Measurements from ENCODE around the gene DOK1.
A peak's percentile ranks its signal among the peaks of the same experiment; 100 is the strongest.

DOK1 gene

DNA sequence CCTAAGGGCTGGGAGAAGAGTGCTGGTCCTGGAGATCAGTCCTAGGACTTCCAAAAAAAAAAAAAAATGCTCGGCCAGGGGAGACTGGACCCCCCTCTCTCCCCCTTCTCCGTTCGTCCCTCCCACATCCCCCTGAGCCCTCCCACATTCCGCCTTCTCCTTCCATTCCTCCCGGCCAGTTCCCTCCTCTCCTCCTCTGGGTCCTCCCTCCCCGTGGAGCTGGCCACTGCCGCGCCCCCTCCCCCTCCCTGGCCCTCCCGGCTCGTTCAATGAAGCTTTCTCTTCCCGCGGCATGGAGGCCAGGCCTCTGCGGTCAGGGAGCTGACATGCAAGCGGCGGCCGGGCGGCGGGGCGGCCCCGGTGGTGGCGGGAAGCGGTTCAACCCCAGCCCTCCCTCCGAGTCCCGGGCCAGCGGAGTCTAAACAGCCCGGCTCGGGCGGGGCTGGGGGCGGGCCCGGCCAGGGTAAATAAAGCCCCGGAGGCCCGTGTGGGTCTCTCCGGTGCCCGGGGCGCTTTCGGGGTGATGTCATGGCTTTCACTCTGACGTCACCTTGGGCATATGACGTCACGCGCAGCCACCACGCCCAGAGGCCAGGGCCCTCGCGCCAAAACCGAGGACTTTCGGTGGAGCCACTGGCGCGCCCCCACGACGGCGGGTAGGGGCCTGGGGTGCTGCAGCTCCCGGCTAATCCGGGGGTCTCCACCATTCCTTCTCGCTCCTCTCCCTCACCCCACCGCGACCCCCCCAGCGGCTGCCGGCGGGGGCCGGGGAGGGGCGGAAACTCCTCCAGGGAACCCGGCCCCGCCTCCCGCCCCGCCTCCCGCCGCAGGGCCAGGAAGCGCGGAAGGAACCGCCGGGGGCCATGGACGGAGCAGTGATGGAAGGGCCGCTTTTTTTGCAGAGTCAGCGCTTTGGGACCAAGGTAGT is at the start of gene DOK1, which contains the start of gene LOXL3:
DOK1 (plus strand) TSS at position 829 of the 928 bp plus-strand sequence; CDS start at position 864, 35 bp downstream.
LOXL3 (minus strand) TSS at position 51 of the 928 bp plus-strand sequence. CDS start 1,308 bp downstream, outside the sequence.
- DNase-seq, result peak; percentile 74 to 83

DNA sequence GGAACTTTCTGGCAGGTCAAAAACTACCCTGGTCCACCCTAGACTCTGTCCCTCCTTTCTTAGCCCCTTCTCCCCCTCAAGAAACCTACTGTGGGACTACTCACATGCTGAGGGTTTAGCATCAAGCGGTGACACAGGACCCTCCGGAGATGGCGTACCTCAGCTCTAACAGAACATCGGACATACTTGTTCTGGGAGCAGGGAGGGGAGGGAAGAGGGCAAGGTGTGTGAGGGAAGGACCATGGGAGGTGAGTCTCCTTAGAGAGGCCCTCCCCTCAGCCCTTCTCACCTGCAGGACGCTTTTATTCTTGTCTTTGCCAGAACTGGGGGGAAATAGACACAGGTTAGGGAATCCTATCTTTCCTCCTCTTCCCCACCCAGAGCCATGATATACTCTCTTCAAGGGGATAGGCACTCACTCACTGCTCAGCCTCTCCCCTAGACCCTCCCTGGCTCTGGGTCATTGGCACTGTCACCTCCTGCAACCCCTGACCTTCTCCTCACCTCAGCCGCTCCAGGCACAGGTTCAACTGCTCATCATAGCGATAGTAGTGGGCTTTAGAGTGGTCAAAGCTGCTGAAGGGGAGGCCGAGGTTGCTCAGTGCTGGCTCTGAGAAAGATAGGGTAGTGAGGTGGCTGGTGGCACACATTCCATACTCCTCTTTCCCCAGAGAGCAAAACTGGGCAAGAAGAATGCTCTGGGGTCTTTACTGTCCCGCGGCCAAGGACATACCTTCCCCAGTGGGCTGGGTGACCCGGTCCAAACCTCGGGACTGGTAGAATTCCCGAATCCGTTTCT is 48.9 kb upstream of the DOK1 start:
- DNase-seq, result no peak

DNA sequence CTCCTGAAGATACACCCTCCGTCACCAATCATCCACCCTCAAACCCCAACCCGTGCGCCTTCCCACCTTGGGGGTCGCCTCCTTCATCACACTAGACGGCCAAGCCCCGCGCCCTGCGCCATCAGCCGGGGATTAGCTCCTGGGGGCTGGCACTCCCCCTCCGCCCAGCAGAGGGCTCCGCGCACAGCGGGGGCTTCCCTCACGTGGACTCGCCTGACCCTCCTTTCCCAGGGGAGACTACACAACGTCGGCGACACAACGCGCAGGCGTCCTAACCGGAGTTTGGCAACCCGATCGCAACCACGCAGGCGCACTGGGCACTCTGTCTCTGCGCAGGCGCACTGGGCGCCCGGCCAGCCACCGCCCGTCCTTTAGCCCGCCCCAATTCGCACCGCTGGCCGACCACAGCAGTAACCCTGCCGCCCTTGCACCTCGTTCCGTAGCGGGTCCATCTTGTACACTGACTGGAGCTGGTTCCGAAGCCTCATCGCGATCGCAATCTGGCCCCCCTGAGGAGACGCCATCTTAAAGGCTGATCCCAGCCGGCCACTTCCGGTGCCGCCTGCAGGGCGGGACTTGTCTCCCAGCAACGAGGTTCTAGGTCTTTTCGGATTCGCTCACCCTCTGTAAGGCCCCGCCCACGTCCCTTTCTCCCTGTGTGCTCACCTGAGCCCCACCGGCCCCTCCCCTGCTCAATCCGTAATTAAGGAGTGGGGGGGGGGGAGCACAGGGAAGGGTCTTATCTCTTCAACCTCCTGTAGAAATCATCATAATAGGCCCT is 47.2 kb upstream of the DOK1 start, which contains the start of gene PCGF1:
PCGF1 (minus strand) TSS at position 551 of the 781 bp plus-strand sequence; CDS start at position 524, 27 bp downstream.
- peak; percentile 96 to 99 for DNase-seq

DNA sequence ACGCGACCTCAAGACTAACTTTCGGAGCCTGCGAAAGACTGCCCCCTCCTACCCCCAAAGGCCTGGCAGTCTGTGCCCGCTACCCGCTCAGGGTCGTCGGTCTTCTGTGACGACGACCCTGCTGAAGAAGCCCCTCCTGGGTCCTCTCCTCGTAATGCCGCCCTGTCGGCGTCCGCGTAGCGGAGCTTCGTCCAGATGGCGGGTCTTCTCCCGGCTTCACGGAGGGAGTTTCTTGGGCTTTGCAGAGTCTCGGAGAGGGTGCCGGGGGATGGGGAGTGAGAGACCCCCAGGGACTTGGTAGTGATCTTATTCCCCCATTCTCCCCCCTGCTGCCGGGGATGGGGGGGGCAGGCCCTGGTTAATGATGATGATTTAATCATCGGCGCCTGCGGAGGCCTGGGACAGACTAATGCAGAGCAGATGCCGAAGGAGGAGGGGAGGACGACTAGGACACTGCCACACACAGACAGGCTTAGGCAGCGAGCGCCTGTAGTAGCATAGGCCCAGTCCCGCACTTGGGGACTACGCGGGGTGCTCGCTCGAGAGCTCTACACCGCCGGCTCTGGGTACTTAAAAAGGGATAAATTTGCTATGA is 46.5 kb upstream of the DOK1 start:
- DNase-seq, result no peak

DNA sequence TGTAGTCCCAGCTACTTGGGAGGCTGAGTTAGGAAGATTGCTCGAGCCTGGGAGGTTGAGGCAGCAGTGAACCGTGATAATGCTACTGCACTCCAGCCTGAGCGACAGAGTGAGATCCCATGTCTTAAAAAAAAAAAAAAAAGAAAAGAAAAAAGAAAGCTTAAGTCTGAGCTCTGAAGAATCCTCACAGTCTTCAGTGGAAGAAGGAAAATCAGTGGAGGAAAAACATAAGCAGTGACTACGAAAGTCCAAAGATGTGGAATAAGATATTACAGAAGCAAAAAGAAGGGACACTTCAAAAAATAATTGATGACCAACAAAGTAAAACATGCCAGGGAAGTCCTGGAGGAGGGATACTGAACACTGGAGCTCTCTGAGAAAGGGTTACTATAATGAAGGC is 44.2 kb upstream of the DOK1 start:
- no peak for DNase-seq

DNA sequence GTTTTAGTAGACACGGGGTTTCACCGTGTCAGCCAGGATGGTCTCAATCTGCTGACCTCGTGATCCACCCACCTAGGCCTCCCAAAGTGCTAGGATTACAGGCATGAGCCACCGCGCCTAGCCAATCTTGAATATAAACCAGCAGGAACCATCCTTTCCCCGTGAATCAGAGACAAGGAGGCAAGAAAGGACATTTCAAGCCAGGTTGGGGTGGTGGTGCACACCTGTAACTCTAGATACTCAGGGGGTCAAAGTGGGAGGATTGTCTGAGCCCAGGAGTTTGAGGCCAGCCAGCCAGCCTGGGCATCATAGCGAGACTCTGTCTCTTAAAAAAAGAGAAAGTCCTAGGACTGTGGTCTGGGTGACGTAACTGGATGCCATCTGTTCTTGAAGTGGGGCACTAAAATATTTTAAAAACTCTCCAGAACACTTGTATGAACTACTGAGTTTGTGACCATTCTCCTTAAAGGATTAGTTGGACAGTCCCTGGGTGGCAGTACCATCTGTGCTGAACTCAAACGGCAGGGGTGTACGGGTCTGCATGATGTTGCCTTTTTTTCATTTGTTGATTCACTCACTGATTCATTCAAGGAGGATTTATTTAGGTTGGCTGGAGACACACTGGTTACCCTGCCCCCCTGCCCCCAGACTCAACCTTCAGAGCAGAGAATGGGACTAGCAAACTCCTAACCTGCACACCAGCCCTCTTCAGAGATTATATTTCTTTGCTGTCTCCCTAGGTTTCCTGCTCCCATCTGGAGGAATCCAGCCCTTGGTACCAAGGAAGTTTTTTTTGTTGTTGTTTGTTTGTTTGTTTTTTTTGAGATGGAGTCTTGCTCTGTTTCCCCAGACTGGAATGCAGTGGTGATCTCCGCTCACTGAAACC is 43.2 kb upstream of the DOK1 start:
- DNase-seq, result no peak

DNA sequence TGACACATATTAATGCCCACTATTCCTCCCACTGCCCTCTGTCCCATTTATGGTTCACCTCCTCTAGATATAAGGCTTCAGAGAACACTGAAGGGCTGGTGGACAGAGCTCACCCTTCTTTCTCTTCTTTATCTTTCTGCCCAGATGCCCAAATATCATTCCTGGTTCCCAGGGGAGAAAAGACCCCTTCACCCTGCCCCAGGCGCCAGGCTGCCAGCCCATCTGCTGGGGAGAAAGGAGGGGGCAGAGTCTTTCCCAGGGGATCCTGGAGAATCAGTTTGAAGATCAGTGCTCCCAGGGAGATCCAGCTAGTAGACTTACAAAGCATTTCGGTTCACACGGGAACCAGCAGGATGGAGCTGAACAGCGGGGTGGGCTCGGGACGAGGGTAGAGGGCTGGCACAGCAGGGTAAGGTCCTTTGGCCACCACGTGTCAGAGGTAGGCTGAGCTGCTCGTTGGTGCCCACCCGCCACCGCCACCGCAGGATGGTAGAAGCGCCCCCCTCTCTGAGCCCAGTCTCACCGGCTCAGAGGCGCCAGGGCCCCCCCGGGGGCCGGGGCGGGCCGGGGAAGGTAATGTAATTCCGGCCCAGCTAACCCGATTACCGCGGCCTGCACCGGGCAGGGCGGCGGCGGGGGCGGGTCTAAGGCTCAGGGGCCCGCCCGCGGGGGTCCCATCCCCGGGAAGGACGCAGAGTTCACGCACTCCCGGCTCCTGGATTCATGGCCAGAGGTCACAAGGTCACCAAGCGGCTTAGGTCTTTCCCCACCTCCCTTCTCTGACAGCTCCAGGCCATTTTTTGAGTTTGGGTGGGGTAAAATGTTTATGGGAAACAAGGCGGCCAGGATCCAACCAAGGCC is 41.5 kb upstream of the DOK1 start:
- DNase-seq, result no peak

DNA sequence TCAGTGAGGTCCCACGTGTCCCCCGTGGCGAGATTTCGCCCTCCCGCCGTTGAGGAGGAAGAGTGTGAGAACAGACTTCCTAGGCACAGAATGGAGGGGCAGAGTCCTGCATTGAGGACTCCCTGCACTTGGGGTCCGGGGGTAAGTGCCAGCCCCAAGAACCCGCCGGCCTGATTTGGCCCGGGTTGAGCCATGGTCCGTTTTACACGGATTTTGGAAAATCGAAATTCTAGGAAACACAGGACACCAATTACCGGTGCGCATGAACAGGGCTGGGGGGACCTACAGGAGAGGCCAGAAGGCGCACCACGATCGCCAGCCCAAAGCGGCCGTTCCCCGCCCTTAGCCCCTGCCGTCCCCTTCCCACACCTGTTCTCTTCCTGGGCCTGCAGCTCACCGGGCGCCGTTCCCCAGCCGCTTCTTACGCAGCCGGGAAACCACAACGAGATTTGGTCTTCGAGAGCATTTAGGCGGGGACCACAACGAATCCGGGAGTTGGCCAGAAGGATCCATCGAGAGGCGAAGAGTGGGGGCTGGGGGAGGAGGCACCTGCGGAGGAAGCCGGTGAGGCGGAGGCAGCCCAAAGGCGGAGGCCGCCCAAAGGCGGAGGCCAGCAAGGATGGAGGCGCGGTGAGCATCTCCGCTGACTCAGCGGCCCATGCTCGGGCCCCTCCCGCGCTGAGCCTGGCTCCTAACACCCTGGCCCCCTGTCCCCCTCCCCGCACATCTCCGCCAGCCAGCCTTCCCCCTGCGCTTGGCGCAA is 40.7 kb upstream of the DOK1 start:
- no peak for DNase-seq

DNA sequence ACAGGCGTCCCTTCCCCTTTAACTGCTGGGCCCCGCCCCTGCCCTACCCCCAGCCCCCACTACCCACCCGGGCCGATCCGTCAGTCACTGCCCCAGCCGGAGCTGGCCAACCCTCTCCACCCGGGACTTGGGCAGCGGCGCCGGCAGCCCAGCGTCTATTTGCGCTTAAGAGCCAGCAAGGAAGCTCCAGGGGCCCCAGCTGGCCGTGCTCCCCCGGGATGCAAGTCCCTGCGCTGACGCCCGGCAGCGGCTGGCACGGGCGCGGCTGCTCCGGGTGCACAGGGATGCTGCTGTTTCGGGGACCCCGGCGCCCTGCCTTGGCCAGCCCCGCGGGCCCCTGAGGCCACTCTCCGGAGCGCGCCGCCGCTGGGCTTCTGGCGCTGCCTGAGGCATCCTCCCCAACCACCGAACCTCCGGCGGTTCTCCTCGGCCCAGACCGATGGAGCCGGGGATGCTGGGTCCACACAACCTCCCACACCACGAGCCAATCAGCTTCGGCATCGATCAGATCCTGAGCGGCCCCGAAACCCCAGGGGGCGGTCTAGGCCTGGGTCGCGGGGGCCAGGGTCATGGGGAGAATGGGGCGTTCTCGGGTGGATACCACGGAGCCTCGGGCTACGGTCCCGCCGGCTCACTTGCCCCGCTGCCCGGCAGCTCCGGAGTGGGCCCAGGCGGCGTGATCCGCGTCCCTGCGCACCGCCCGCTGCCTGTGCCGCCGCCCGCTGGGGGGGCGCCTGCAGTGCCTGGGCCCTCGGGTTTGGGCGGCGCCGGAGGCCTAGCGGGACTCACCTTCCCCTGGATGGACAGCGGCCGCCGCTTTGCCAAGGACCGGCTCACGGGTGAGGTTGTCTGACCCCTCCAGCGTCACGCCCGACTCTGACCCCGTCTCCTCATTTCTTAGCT is 39.9 kb upstream of the DOK1 start, which contains the start of gene TLX2:
TLX2 (plus strand) TSS at position 83 of the 903 bp plus-strand sequence; CDS start at position 440, 357 bp downstream.
- no peak for DNase-seq

DNA sequence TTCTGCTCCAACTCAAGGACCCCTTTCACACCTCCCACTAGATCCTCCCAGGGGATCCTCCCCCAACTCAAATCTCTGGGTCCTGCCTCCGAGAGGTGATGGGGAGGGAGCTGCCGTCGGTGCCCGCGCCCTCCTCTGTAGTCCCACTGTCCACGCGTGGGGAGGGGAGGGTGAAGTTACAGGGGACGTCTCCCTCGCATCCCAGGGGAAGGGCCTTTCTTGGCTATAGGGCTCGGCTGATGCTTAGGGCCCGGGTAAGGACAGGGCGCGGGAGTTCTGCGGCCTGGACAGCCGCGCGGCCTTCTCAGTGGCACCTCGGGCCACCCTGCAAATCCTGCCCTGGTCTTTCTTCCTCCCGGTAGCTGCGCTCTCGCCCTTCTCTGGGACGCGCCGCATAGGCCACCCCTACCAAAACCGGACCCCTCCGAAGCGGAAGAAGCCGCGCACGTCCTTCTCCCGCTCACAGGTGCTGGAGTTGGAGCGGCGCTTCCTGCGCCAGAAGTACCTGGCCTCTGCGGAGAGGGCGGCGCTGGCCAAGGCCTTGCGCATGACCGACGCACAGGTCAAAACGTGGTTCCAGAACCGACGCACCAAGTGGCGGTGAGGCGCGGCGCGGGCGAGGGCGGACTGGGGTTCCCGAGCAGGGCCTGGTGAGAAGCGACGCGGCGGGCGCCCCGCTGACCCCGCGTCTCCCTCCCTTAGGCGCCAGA is 39.1 kb upstream of the DOK1 start:
- DNase-seq, result no peak

DNA sequence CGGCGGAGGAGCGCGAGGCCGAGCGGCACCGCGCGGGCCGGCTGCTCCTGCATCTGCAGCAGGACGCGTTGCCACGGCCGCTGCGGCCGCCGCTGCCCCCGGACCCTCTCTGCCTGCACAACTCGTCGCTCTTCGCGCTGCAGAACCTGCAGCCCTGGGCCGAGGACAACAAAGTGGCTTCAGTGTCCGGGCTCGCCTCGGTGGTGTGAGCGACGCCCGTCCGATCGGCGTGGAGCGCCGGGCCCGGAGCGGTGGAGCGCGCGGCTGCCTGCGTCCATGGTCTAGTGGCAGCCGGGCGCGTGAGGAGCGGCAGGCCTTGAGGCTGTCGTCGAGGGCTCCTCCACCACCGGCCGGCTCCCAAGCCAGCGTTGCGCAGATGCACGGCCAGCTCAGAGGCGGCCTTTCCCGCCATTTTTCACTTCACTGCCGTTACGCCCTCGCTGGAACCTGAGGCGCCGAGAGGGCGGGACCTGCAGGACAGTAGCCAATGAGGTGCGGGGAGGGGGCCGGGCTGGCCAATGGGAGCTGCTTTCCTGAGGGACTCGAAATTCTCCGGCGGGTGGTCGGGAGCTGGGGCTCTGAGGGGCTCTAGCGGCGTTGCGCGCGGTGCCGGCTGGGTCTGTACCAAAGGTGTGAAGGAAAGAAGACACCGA is 38.4 kb upstream of the DOK1 start:
- DNase-seq, result peak; percentile 50 to 68

DNA sequence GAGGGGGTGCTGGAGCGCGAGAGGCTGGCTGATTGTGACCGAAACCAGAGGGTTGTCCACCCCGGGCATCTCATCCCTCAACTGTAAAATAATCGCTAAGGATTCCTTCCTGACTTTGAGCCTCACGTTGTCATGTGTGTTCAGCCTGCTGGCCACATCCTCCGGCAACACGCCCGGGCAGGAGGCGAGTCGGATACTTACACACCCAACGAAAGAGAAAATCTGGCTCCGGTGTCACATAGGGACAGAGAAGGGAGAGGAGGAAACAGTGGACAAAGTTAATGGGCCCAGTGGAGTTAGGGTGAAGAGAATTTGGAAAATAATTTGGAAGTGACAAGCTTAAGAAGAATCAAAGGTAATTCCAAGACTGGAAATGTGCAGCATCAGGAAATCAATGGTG is 37.9 kb upstream of the DOK1 start:
- DNase-seq, result no peak

DNA sequence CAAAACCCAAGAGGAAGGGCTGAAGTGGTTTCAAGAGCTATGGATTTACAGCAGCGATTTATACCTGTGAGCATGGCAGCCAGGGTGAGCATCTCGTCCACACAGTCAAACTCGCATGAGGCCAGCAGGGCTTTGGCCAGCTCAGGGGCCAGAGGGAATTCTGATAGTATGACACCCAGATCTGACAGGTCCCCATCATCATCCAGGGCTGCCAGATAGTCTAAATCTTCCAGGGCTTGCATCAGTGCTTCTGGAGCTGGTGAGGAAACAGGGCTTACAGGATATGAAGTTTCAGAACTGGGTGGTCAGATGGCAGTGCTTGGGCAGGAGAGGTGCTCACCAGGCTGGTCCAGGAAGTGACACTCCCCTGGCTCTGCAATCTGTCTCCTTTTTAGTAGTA is 32.0 kb upstream of the DOK1 start:
- no peak for DNase-seq

DNA sequence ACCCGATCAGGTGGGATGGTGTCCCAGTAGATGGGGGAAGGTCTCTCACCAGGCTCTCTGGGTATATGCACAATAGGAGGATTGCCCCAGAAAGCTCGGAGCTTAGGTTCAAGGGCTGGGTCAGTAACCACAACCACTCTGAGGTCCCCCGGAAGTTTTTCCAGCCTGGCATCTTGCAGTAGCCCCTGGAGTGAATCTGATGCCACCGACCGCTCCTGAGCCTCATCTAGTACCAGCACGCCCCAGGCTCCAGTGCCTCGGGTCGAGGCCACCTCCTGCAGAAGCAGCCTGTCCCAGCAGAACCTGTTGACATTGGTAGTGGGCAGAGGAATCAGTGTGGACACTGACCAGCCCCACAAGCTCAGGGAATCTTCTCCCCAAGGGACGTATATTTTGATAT is 30.5 kb upstream of the DOK1 start:
- DNase-seq, result no peak

DNA sequence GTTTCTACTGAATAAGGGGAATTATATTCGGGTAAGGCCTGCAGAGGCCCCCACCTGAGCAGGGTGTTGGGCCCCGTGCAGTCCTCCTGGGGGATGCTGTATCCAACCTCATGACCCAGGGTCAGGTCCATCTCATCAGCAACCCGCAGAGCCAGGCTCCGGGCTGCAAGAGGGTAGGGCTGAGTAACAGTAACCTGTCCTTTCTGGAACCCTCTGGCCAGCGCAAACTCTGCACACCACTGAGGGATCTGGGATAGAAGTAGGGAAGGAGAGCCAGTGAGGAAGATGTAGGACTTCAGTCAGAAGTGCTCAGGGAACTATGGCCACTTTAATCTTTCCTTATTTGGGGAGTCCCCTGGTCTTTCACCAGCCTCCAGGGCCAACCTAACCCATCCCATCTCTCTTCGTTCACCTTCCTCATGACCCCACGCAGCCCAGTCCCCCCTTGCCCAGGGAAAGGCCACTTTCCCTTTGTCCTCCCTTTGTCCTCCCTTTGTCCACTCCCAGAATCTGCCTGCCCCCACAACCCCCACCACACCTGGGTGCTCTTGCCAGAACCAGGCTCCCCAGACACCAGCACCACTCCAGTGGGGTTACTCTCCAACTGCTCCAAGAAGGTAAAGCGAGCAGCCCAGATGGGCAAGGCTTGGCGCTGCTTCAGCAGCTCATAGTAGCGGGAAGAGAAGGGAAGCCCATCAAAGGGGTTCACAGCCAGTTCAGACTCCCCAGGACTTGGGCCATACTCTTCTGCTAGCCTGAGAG is 29.4 kb upstream of the DOK1 start:
- no peak for DNase-seq

All from inflammatory macrophage treated with lipopolysaccharide for 1 hour (primary cell).